Measurements from ENCODE around the gene PTGR2. TPM values are rescaled to one million over a fixed set of nuclear protein-coding genes. Genes with fewer than 3 reads are reported as not detected.
"Not testable (repeated sequence)": the region's sequence is repeated elsewhere in the genome, so short reads cannot be mapped to it uniquely, and the experiment has no call there.

The PTGR2 gene
- total and polyA plus RNA-seq, 10 donors: 2.2 to 8.6 (median 4.7) TPM

DNA sequence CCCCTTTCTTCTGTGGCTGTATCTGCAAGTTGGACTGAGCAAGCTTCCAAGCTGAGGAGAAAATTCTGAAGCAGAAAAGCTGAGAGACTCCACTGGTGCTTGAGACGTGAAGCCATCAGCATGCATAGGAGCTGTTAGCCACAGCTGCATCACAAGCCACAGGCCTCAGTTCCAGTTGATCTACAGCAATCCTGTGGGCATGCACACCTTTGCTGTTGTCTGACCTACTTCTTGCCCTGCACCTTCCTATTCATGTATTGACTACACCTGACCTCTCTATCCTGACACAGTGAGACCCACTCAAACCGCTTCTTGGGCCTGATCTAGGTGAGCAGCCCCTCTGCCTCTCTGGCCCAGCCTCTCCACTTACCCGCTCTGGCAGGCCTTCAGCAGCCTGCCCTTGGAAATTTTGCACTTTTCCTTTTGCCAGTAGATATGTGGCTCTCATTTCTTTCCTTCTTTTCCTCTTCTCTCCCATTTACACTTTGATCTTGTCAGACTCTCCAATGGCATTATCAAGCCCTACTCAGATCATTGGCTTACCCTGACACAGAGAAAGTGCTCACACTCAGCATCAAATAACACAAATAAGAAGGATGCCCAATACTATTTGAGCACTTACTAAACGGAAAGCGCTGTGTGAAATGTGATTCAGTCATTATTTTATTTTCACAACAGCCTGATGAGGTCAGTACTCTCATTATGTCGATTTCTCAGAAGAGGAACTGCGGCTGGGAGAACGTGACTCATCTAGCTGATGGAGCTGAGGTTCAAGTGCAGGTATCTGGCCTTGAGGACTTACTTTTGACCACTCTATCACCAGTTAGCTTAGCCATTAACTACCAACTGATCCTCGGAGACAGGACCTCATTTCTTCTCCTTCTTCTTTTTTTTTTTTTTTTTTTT lies 21.9 kb upstream of the PTGR2 start:
- 56 to 67% (median 62%) methylated on average over 9 of the region's 9 CpGs for WGBS, 5 donors
- Histone ChIP-seq H3K9me3 (no peaks in the 10 kb centered on the region), H3K27me3 (replicated peaks in 1 of 7) (no peaks in the 10 kb centered on the region), H3K4me3 (no peak overlapping the region), H3K27ac (peak overlapping the region in 2 of 8 donors; percentile 9 to 21), H3K4me1 (peaks cover 8 to 14% (median 11%) of the 10 kb centered on the region in 6 donors), H3K36me3 (no peaks in the 10 kb centered on the region)
- intact Hi-C loops (cut with DNase I; ENCODE audit: low total_unique reads): loop anchor here (5.0 kb wide), 1 partner anchor 102 kb away; no protein-coding TSS in a partner anchor
- DNase-seq: peak; percentile 38
- no peak for TF ChIP-seq POLR2A (IDR thresholded peaks at IDR 0.05)
- TF ChIP-seq, protein P1, sequence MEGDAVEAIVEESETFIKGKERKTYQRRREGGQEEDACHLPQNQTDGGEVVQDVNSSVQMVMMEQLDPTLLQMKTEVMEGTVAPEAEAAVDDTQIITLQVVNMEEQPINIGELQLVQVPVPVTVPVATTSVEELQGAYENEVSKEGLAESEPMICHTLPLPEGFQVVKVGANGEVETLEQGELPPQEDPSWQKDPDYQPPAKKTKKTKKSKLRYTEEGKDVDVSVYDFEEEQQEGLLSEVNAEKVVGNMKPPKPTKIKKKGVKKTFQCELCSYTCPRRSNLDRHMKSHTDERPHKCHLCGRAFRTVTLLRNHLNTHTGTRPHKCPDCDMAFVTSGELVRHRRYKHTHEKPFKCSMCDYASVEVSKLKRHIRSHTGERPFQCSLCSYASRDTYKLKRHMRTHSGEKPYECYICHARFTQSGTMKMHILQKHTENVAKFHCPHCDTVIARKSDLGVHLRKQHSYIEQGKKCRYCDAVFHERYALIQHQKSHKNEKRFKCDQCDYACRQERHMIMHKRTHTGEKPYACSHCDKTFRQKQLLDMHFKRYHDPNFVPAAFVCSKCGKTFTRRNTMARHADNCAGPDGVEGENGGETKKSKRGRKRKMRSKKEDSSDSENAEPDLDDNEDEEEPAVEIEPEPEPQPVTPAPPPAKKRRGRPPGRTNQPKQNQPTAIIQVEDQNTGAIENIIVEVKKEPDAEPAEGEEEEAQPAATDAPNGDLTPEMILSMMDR (IDR thresholded peaks at IDR 0.05 in 8 of 11, conservative IDR thresholded peaks at IDR 0.05 in 3 of 11): no peak

DNA sequence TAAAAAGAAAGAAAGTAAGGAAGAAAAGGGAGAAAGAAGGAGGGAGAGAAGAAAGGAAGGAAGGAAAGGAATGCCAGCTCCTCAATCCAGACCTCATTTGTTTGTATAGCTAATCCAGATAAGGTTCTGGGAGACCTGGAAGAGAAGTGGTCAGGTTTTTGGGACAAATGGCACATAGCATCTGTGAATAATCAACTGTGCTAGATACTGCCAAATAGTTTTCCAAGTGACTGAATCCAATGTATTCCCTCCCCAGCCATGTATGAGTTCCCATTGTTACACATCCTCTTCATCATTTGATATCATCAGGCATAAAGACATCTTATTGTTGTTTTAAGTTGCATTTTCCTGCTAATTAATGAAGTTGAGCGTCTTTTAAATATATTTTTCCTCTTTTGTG lies 18.6 kb upstream of the PTGR2 start:
- no peak overlapping the region for H3K27ac ChIP-seq
- H3K36me3 ChIP-seq: no peaks in the 10 kb centered on the region
- WGBS, 5 donors: 65 to 83% (median 71%) methylated on average over 1 of the region's 1 CpG
- H3K9me3 ChIP-seq: no peaks in the 10 kb centered on the region
- no peaks in the 10 kb centered on the region for H3K27me3 ChIP-seq (replicated peaks in 1 of 7)
- H3K4me1 ChIP-seq: peaks cover 0 to 4% (median 0%) of the 10 kb centered on the region in 6 donors
- DNase-seq: no peak
- no peak overlapping the region for H3K4me3 ChIP-seq
- TF ChIP-seq POLR2A (IDR thresholded peaks at IDR 0.05): no peak
- TF ChIP-seq, protein P1 (IDR thresholded peaks at IDR 0.05 in 8 of 11, conservative IDR thresholded peaks at IDR 0.05 in 3 of 11): no peak
- TF ChIP-seq POLR2AphosphoS5 (IDR thresholded peaks at IDR 0.05): no peak
- intact Hi-C loops (cut with DNase I; ENCODE audit: low total_unique reads): no loop called here

DNA sequence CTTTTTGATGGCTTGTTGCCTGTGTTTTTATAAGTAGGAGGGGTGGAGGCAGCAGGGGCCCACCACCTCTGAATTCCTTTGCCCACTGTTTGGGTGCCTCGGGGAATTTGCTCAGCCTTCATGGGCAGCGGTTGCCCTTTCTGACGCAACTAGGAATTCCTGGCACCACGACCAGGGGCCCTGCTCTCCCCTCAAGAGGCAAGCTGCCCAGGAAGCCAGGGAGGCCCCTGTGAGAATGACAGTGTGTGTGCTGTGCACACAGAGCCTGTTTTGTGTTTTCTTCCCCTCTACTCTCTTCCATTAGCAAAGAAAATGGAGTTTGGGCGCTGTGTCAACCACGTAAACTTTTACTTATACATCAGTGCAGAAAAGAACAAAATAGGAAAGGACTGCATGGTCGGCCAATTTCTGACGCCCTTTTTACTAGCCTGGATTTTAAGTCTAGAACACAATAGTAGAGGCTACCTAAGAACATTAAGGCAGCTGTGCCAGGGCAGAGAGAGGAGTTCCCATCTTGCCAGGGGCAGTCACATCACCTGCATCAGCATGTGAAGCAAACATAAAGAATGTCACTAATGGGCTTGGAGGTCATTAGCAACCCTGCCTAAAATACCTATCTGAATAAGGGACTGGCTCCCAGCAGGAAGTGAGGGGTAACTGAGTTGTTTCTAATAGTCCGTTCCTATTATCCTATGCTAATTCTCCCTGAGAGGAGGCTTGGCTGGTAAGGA lies 17.9 kb upstream of the PTGR2 start:
- no peak overlapping the region for H3K4me3 ChIP-seq
- DNase-seq: no peak
- H3K27ac ChIP-seq: no peak overlapping the region
- no peaks in the 10 kb centered on the region for H3K27me3 ChIP-seq (replicated peaks in 1 of 7)
- intact Hi-C loops (cut with DNase I; ENCODE audit: low total_unique reads): no loop called here
- TF ChIP-seq, protein P1 (IDR thresholded peaks at IDR 0.05 in 8 of 11, conservative IDR thresholded peaks at IDR 0.05 in 3 of 11): no peak
- TF ChIP-seq POLR2AphosphoS5 (IDR thresholded peaks at IDR 0.05) (no peak), POLR2A (IDR thresholded peaks at IDR 0.05) (no peak)
- H3K9me3 ChIP-seq: no peaks in the 10 kb centered on the region
- H3K36me3 ChIP-seq: no peaks in the 10 kb centered on the region
- H3K4me1 ChIP-seq: peaks cover 0 to 4% (median 0%) of the 10 kb centered on the region in 6 donors
- 49 to 77% (median 60%) methylated on average over 9 of the region's 9 CpGs for WGBS, 5 donors

DNA sequence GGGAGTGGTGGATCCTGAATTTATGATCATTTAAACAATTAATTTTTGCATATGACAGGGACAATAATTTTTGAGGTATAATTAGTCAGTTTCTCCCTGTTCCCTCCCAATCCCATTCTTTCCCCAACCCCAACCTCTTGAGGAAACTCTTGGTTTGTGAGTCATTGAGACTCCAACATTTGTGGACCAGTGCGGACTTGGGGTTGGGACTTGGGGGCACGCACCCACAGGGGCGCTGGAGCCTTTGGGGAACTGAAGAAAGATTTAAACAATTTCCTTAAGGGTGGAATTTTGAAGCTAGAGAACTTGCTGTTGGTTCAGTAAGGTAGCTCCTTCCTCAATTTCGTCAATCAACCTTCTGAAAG lies 17.4 kb upstream of the PTGR2 start:
- DNase-seq: no peak
- Histone ChIP-seq H3K36me3 (no peaks in the 10 kb centered on the region), H3K27me3 (replicated peaks in 1 of 7) (no peaks in the 10 kb centered on the region), H3K4me3 (no peak overlapping the region), H3K27ac (no peak overlapping the region), H3K4me1 (peaks cover 0 to 4% (median 0%) of the 10 kb centered on the region in 6 donors), H3K9me3 (no peaks in the 10 kb centered on the region)
- intact Hi-C loops (cut with DNase I; ENCODE audit: low total_unique reads): no loop called here
- 81 to 94% (median 86%) methylated on average over 4 of the region's 4 CpGs for WGBS, 5 donors
- no peak for TF ChIP-seq POLR2AphosphoS5 (IDR thresholded peaks at IDR 0.05)
- TF ChIP-seq, protein P1 (IDR thresholded peaks at IDR 0.05 in 8 of 11, conservative IDR thresholded peaks at IDR 0.05 in 3 of 11): no peak
- no peak for TF ChIP-seq POLR2A (IDR thresholded peaks at IDR 0.05)

DNA sequence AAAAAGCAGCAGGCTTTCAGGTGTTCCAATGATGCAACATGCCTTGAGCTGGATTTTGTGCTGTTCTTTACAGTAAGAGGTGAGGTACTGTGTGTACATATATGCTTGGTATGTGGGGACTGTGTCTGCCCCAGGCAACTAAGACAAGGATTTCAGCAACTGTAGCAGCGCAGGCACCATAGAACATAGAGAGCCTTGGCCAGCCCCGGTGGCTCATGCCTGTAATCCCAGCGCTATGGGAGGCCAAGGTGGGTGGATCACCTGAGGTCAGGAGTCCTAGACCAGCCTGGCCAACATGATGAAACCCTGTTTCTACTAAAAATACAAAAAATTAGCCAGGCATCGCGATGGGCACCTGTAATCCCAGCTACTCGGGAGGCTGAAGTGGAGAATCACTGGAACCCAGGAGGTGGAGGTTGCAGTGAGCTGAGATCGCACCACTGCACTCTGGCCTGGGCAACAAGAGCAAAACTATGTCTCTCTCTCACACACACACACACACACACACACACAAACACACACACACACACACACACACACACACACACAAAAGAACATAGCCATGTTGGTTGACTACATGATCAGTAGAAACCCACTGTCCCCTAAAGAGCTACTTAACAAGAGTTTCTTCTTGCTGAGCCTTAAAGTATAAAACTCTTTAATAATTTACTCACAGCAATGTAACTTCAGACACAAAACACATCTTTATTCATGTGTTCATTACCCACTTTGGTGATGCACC lies 13.2 kb upstream of the PTGR2 start:
- peak; percentile 28 for DNase-seq
- 90 to 100% (median 98%) methylated on average over 5 to 7 of the region's 7 CpGs for WGBS, 5 donors

More for the DNA sequence above, 13.2 kb upstream of the PTGR2 start:
- H3K27me3 ChIP-seq (replicated peaks in 1 of 7); H3K9me3 ChIP-seq; intact Hi-C loops (cut with DNase I; ENCODE audit: low total_unique reads); H3K4me1 ChIP-seq; H3K27ac ChIP-seq; H3K4me3 ChIP-seq; H3K36me3 ChIP-seq: not testable (repeated sequence)

Measured in spleen (tissue), 11 donors.